GM04503 (cell line): Measurements from ENCODE around the gene BSX.
A peak's percentile ranks its signal among the peaks of the same experiment; 100 is the strongest.

ENCODE experiments used
- DNase-seq: peaks from one replicate; pipeline ENCODE4 v3.0.0-alpha.2; 2012; ENCODE audit warnings: low read depth

Gene BSX

DNA sequence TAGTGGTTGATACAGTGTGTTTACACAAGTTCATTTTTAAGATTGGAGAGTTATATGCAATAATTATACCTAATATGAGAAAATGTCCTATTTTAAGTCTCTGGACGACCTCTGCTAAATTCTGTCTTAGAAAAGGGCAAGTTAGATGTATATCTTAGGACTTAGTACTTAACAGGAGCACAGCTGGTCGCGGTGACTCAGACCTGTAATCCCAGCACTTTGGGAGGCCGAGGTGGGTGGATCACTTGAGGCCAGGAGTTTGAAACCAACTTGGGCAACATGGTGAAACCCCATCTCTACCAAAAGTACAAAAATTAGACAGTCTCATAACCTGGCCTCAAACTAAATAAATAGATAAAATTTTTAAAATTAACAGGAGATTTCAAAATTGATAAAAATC lies 27.2 kb downstream of the BSX start:
- DNase-seq = no peak

DNA sequence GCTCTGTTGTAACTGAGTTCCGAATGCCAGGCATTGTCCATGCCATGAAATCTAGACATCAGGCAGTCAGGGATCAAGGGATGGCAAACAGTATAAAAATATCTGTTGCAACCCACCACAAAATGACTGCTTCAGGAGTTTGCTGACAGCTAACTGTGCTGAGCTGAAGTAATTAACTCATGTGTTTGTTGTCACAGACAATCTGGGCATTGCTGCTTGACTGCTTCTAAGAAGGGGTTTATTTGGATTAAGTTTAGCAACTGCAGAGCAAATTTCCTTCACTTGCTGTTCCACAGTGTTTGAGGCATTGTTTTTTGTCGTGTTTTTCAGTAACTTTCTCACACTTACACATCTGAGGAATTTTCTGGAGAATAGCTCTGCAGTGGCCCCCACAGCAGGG lies 30.4 kb downstream of the BSX start:
- DNase-seq = no peak

DNA sequence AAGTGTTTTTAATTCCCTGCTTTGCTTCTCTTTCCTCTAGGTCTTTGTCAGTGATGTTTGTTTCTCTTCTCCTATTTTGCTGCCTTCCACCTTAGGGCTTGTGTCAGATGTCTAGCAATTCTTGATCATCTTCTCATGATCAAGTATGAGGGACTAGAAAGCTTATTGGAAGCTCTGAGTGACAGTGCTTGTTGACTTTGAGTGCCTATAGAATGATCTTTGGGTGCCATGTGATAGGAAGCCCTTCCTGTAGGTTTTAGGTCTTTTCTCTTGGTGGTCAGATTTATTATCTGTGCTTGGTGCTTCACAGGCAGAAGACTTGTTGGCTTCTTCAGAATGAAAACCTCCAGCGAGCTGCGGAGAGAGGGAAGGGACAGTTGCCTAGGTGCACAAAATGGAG lies 43.1 kb downstream of the BSX start:
- DNase-seq = no peak

DNA sequence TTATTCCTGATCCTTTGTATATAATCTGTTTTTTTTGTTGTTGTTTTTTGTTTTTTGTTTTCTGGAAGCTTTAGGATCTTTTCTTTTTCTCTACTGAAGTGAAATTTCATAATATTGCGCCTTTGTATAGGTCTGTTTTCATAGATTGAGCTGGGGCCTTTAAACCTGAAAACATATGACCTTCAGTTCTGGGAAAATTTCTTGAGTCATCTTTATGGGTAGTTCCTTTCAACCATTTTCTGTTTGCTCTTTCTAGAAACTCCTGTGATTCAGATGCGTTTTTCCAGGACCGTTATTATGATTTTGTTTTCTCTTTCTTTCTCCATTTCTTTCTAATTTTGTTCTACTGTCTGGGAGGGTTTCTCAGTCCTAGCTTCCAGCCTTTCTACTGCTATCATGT lies 43.7 kb downstream of the BSX start:
- DNase-seq = no peak

DNA sequence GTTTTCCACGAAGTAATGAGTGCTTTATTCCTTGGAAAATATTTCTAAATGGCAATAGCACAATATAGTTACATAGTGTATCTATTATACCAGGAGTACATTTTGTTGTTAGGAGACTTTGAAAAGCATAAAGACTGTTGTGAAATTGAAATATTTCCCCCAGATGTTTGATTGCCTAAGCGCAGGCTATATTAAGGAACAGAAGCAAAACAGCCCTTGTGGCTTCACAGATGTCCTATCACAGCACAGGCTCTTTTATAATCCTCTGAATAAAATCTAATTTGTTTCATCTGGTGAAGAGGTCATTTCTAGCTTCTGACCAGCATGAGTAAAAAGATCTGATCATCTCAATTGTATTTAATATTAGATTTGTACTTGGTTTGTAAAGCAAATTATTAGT lies 48.2 kb downstream of the BSX start:
- peak; percentile 44 for DNase-seq

DNA sequence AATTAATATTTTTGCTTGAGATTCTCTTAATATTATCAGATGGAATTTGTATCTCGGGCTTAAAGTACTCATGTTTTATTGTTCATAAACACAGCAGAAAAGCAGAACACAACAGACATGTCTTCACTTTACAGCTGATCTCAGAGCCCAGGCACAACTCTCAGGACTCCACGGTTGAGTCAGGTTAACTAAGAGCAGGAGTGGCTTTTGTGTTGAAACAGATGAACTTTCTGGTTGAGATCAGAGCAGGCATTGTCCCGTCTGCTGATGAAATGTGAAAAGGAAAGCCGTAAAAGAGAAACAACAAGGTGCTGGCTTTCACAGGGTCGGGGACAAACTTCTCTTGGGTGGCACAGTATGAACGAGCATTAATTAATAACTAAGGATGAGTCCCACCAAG lies 50.1 kb downstream of the BSX start:
- DNase-seq = no peak
